Panc1 (cell line): Measurements from ENCODE around the gene PTPN18.

Experiments used
- POLR2AphosphoS5 ChIP-seq: IDR thresholded peaks from 2 replicates; pipeline ENCODE4 v1.6.1; 2012; ENCODE audit warnings: mild to moderate bottlenecking, low read depth, low read length, moderate library complexity
- TCF7L2 ChIP-seq: IDR thresholded peaks from 2 replicates; pipeline ENCODE4 v1.6.1; 2011; ENCODE audit warnings: mild to moderate bottlenecking, low read depth, low read length, inconsistent platforms
- TF ChIP-seq, protein P1 (sequence below): fragments of 450-650 bp; IDR thresholded peaks from 2 replicates; pipeline ENCODE4 v1.5.1; 2017; ENCODE audit warnings: mild to moderate bottlenecking

DNA sequence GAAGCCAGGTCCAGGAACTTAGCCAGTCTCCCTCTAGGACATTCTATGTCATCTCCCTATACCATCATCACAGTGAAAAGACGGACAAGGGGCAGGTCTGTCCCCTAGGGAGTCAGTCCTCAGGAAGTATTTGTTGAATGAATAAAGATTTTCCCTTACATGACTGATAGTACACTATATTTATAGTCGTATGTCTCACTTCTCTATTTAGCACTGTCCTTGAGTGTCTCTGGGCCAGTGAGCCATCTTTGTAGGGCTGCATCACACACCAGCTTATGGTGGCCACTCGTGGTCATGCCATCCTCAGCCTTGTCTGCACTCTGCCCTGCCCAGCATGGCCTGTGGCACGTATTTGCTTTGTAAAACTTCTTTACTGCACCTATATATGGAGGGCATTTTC is 25.8 kb downstream of the PTPN18 start:
- TF ChIP-seq TCF7L2 (no peak), POLR2AphosphoS5 (no peak)
- TF ChIP-seq, protein P1, sequence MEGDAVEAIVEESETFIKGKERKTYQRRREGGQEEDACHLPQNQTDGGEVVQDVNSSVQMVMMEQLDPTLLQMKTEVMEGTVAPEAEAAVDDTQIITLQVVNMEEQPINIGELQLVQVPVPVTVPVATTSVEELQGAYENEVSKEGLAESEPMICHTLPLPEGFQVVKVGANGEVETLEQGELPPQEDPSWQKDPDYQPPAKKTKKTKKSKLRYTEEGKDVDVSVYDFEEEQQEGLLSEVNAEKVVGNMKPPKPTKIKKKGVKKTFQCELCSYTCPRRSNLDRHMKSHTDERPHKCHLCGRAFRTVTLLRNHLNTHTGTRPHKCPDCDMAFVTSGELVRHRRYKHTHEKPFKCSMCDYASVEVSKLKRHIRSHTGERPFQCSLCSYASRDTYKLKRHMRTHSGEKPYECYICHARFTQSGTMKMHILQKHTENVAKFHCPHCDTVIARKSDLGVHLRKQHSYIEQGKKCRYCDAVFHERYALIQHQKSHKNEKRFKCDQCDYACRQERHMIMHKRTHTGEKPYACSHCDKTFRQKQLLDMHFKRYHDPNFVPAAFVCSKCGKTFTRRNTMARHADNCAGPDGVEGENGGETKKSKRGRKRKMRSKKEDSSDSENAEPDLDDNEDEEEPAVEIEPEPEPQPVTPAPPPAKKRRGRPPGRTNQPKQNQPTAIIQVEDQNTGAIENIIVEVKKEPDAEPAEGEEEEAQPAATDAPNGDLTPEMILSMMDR: no peak
